GM08714 (cell line): ENCODE results near the gene FBXL14.

ENCODE experiments used
- H3K4me3 ChIP-seq: fragments of 200-500 bp; sonication (Bioruptor generic); 2 replicates; pipeline ENCODE4 v1.5.1; 2014; ENCODE audit warnings: mild to moderate bottlenecking, low read length, inconsistent platforms
- ZNF274 ChIP-seq: IDR thresholded peaks from 2 replicates; pipeline ENCODE4 v1.6.1; 2012; ENCODE audit warnings: mild to moderate bottlenecking, low read depth, low read length

Gene FBXL14

DNA sequence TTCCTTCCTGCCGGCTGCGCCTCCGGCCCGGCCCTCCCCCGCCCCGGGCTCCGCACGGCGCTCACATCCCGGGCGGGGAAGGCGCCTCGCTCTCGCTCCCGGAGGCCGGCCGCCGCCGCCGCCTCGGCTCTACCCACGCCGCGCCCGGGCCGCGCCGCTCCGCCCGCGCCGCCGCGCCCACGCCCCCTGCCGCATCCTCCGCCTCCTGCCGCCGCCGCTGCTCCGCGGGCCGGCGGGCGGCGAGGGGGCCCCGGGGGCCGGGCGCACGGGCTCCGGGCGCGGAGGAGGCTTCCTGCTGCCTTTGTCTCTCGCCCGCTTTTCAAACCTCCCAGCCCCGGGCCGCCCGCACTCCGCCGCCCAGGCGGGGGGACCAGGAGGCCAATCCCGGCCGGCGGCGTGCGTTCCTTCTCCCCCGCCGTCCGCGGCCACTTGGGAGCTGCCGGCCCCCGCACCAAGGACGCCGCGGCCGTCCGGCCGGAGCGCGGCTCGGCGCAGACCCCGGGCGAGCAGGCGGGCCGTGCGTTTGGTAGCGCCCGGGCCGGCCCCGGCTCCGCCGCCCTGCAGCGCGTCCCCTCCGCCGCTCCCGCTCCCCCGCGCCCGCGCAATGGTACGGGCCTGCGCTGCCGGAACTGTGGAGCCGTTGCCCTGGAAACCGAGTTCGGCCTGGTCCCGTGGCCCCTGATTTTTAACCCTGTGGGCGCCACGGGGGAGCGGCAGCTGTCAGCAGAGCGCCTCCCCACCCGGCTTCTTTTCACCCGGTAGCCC lies at the start of gene FBXL14:
FBXL14 (minus strand) TSS at position 321 of the 765 bp plus-strand sequence. CDS start 515 bp downstream, outside the sequence.
- H3K4me3 ChIP-seq, result peak within 1 kb of the TSS; percentile 75
- TF ChIP-seq ZNF274, result no peak

GRCh38 chr12:1643905-1644533 lies 49.6 kb upstream of the FBXL14 start:
- no peak for TF ChIP-seq ZNF274
- no peak overlapping the region for H3K4me3 ChIP-seq

GRCh38 chr12:1643043-1643442 lies 48.7 kb upstream of the FBXL14 start:
- H3K4me3 ChIP-seq, result no peak overlapping the region
- TF ChIP-seq ZNF274, result no peak

DNA sequence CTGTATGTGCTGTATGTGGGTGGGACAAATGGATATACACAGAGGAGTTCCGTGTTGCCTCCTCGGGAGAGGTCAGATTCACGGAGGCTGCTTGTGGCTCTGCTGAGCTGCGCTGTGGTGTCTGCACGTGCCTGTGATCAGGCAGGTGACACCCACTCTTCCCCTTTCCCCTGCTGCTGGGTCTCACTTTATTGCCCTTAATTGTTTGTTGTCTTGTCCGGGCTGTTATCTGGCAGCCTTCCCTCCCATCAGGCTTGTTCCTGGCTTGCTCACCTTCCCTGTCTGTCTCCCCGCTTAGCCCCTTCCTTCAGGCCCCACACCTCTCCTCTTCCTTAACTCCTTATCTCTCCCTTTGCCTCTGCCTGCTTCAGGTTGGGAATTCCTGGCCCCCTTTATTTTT lies 48.1 kb upstream of the FBXL14 start:
- TF ChIP-seq ZNF274, result no peak
- H3K4me3 ChIP-seq, result no peak overlapping the region

DNA sequence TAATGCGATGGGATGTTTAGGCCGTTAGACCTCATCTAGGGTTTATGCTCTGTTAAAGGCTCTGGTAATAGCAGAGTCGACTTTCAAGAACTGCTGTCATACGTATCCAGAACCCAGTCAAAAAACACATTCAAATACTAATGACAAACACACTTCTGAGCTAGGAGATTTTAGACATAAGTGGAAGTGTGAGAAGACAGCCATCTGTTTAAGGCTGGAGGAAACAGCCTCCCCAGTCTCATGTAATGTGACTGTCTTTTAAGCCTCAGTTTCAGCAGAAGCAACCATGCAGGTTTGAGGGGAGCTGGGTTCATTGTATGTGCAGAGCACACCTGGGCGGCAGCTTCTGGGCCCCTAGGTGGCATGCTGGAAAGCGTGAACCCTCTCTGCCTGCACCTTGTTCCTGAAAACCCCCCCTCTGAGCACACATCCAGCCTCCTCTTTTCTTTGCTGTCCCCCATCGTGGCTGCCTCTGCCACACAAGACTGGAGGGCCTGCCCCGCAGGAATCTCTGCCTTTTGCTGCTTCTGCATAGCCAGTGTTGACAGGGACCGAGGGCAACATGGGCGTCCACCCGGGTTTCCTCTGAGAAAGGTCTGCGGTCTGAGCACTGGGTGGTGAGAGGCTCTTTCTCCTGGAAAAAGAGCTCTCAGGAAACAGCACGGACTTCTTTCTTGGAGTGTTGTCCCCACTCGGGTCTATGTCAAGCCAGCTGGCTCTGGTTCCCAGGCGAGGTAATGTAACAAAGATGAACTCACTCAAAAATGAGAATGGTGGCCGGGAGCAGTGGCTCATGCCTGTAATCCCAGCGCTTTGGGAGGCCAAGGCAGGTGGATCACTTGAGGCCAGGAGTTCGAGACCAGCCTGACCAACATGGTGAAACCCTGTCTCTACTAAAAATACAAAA lies 46.2 kb upstream of the FBXL14 start:
- H3K4me3 ChIP-seq, result peak overlapping the region; percentile 65; the same call in 1 of the 2 replicates
- TF ChIP-seq ZNF274, result no peak

DNA sequence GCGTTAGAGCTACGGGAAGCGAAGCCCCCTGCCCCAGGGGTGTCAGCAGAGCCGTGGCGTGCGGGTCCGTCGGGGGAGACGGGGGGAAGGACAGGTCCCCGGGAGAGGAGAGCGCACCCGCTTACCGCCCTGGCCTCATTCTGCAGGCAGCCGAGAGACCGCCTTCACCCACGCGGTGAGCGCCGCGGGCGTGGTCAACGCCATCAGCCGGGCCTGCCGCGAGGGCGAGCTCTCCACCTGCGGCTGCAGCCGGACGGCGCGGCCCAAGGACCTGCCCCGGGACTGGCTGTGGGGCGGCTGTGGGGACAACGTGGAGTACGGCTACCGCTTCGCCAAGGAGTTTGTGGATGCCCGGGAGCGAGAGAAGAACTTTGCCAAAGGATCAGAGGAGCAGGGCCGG lies 45.2 kb upstream of the FBXL14 start:
- H3K4me3 ChIP-seq, result peak overlapping the region; percentile 65; the same call in 1 of the 2 replicates
- no peak for TF ChIP-seq ZNF274

- H3K4me3 ChIP-seq, result no peak overlapping the region
- no peak for TF ChIP-seq ZNF274
Measured at GRCh38 chr12:1638203-1638602, 43.8 kb upstream of the FBXL14 start.

DNA sequence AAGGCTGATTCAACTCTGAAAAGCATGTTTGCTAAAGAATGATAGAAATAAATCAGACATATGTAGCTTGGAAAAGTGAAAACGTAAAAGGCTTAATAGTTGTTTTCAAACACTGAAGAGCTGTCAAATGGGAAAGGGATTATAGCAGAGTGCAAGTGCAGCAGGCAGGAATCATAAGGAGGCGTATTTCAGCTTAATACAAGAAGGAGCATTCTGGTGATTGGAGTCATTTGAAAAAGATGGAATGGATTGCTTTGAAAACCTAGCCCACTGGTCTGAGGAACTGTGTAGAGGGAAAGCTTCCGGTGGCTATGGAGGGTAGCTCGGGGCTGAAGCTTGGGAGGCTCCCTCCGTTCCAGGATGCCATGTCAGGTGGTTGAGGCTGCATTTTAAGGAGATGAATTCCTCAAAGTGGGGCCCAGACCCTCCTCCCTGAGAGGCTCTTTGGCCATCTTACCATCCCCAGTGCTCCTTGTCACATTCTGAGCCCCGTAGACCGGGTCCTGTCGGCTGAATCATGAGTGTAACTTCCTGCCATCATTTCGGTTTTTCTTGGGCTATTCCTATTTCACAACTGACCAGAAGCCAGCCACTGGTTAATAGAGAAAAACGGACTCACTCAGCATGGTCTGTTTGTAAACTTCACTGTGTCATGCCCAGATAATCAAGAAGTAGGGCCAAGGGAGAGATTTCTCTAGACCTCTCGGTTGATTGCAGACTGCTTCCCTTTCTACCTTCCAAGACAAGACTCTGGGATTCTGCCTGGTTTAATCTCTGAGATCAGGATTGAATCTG lies 41.1 kb upstream of the FBXL14 start:
- TF ChIP-seq ZNF274, result no peak
- H3K4me3 ChIP-seq, result no peak overlapping the region

DNA sequence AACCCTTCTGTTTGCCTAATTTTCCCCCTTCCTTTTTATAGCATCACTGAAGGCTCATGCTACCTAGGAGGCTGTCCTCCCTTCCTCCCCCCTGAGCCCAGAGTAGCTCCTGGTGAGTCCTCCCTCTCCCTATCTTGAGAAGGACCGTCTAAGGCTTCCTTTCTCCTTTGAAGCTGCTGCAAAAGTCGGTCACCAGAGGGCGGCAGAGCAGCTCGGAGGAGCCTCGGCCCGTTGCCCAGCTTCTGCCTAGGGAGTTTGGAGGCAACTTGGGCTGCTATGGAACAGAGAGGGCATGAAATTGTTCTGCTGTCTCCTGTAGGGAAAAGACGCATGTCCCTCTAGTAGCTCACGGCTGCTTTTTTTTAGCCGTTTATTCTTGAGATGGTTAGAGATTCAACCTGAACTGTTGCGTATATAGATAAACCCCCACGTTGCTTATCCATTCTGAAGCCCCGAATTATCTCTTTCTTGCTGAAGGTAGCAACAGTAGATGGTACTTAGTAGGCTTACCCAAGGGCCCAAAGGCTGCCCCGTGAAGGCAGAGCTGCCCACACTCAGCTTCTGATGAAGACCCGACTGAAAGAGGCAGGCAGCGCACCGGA lies 40.3 kb upstream of the FBXL14 start:
- no peak for TF ChIP-seq ZNF274
- H3K4me3 ChIP-seq, result no peak overlapping the region

GRCh38 chr12:1634149-1634548 lies 39.8 kb upstream of the FBXL14 start:
- H3K4me3 ChIP-seq, result no peak overlapping the region
- TF ChIP-seq ZNF274, result no peak

DNA sequence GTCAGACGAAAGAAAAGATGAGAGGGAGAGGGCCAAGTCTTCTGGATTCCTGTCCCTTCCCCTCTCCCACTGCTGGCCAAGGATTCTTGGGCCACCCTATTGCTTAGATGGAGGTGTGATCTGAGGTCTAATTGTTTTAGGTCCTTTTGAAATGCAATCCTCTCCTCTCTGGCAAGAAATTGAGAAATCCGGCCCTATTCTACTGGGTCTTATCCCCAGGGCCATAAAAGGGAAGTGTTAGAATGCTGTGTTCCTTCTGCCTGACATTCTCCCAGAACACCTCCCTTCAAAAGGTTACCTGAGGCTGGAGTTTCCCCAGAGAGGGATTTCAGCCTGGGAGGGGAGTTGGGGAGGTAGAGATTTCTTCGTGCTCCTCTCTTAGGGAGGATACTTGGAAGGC lies 39.1 kb upstream of the FBXL14 start:
- H3K4me3 ChIP-seq, result no peak overlapping the region
- TF ChIP-seq ZNF274, result no peak

DNA sequence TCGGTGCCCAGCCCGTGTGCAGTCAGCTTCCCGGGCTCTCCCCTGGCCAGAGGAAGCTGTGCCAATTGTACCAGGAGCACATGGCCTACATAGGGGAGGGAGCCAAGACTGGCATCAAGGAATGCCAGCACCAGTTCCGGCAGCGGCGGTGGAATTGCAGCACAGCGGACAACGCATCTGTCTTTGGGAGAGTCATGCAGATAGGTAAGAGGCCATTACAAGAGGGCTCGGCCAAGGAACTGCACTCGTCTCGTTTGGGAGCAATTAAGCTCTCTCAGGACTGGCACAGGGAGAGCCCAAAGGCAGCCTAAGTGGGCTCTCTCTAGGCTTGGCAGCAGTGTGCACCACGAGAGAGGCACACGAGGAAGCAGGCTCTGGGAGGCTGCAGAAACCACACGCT lies 38.3 kb upstream of the FBXL14 start:
- no peak overlapping the region for H3K4me3 ChIP-seq
- no peak for TF ChIP-seq ZNF274

DNA sequence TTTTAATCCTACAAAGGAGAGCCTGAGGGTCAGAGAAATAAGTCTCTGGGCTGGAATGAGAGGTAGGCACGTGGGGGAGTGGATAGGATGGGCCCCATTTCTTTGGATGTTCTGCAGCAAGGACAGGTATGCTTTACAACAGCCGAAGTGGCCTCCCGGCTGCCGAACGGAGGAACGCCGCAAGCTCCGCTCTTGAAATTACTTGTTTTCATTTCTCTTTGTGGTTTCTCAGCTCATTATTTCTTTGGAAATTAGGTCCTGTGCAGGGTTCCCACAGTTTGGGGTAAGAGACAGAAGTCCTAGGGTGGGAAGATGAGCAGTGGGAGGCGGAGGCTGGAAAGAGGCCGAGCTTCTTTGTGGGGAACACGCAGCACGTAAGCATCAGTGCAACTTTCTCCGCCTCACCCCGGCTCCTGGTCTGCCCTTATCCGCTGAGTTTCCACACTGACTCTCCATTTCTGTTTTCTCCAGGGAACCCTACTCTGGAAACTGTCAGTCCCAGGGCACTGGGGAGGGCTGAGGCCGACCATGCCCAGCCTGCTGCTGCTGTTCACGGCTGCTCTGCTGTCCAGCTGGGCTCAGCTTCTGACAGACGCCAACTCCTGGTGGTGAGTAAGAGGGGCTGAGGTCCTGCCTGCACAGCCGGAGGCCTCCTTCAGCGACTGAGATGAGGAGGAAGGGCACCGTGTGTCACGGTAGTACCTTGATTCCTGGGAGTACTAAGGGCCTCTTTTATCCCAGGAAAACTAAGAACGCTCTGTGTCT lies 36.6 kb upstream of the FBXL14 start:
- H3K4me3 ChIP-seq, result no peak overlapping the region
- TF ChIP-seq ZNF274, result no peak
